Tibial artery (tissue), 4 donors: ENCODE measurements around the gene ELOA.

Source experiments
- DNase-seq, 2 donors: peaks; one replicate each; pipeline ENCODE4 v3.0.0-alpha.2; 2019
- H3K27ac ChIP-seq, 2 donors: fragments of 200-600 bp; sonication (generic) in 1 of 2; 1 replicate in 1 of 2; 2 replicates in 1 of 2; pipeline ENCODE4 v1.5.1; 2018 to 2019; ENCODE audit warnings: mild to moderate bottlenecking in 1 of 2
- H3K27me3 ChIP-seq, 2 donors: fragments of 200-600 bp; sonication (generic) in 1 of 2; one replicate each; pipeline versions ENCODE4 v1.5.1 to v1.6.0; 2016 to 2019
- H3K36me3 ChIP-seq, 3 donors: fragments of 200-600 bp; sonication (generic) in 2 of 3; one replicate each; pipeline ENCODE4 v1.5.1; 2016 to 2019; ENCODE audit warnings: mild to moderate bottlenecking in 2 of 3
- H3K4me1 ChIP-seq, 4 donors: fragments of 200-600 bp; sonication (generic) in 2 of 4; 1 replicate in 3 of 4; 2 replicates in 1 of 4; pipeline ENCODE4 v1.5.1; 2016 to 2019
- H3K4me3 ChIP-seq, 2 donors: fragments of 200-600 bp; sonication (generic) in 1 of 2; 1 replicate in 1 of 2; 2 replicates in 1 of 2; pipeline ENCODE4 v1.5.1; 2018 to 2019; ENCODE audit warnings: mild to moderate bottlenecking in 2 of 2
- H3K9me3 ChIP-seq, 3 donors: fragments of 200-600 bp; sonication (generic) in 1 of 3; one replicate each; pipeline ENCODE4 v1.5.1; 2016 to 2019
- intact Hi-C: fragments of 100-400 bp; cut with DNase I; formaldehyde crosslinking; loops from one replicate; pipeline ENCODE4 v1.15.0; 2023; ENCODE audit warnings: low total_unique reads
- TF ChIP-seq, protein P1 (sequence below), 2 experiments: fragments of 200-600 bp in 1 of 2; fragments of 450-650 bp in 1 of 2; IDR thresholded peaks; one replicate each; pipeline ENCODE4 v1.5.1; 2017 to 2019; ENCODE audit warnings: antibody characterized with exemption in 2 of 2, mild to moderate bottlenecking in 1 of 2, moderate library complexity in 1 of 2

ELOA gene, protein sequence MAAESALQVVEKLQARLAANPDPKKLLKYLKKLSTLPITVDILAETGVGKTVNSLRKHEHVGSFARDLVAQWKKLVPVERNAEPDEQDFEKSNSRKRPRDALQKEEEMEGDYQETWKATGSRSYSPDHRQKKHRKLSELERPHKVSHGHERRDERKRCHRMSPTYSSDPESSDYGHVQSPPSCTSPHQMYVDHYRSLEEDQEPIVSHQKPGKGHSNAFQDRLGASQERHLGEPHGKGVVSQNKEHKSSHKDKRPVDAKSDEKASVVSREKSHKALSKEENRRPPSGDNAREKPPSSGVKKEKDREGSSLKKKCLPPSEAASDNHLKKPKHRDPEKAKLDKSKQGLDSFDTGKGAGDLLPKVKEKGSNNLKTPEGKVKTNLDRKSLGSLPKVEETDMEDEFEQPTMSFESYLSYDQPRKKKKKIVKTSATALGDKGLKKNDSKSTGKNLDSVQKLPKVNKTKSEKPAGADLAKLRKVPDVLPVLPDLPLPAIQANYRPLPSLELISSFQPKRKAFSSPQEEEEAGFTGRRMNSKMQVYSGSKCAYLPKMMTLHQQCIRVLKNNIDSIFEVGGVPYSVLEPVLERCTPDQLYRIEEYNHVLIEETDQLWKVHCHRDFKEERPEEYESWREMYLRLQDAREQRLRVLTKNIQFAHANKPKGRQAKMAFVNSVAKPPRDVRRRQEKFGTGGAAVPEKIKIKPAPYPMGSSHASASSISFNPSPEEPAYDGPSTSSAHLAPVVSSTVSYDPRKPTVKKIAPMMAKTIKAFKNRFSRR

DNA sequence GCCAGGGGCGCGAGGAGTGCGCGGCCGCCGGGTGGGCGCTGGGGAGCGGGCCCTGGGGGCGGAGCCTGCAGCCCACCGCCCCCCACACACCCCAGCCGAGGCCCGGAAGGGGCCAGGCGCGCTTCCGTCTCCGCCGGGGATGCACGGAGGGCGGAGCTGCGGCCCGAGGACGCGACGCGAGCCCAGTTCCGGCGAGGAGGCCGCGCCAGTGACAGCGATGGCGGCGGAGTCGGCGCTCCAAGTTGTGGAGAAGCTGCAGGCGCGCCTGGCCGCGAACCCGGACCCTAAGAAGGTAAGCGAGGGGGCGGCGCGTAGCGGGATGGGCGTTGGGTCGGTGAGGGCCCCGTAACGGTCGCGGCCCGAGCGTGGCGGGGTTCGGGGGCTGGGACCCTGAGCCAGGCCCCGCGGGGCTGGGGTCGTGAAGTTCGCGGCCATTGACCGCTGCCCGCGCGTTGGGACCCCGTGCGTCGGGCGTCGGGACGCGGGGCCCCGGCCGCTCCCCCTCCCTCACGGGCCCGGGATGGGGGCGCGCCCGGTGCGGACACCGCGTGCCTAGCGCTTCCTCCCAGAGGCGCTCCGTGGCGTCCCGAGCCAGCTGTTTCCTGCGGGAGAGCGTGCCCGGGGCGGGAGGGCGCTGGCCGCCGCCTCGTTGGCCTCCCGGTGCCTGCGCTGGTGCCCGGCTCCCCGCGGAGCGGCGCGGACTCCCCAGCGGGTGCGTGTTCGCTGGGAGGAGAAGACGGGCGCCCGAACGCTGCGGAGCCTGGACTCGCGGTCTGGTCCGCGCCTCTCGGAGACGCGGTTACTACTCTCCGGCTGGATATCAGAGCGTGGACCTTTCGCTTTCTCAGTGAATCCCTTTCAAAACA lies at the start of gene ELOA:
TSS of gene ELOA (plus strand) at position 185 of the 866 bp plus-strand sequence. CDS start at position 218, 33 bp downstream.
- H3K4me3 ChIP-seq, result peak within 1 kb of the TSS; percentile 94 to 98
- H3K27me3 ChIP-seq, result no peaks in the 10 kb centered on the region
- no peaks in the 10 kb centered on the region for H3K9me3 ChIP-seq
- intact Hi-C loops, result no loop called here
- peaks cover 0 to 41% (median 21%) of the 10 kb centered on the region in 4 donors for H3K4me1 ChIP-seq
- DNase-seq, result peak; percentile 60 to 85
- TF ChIP-seq, protein P1, sequence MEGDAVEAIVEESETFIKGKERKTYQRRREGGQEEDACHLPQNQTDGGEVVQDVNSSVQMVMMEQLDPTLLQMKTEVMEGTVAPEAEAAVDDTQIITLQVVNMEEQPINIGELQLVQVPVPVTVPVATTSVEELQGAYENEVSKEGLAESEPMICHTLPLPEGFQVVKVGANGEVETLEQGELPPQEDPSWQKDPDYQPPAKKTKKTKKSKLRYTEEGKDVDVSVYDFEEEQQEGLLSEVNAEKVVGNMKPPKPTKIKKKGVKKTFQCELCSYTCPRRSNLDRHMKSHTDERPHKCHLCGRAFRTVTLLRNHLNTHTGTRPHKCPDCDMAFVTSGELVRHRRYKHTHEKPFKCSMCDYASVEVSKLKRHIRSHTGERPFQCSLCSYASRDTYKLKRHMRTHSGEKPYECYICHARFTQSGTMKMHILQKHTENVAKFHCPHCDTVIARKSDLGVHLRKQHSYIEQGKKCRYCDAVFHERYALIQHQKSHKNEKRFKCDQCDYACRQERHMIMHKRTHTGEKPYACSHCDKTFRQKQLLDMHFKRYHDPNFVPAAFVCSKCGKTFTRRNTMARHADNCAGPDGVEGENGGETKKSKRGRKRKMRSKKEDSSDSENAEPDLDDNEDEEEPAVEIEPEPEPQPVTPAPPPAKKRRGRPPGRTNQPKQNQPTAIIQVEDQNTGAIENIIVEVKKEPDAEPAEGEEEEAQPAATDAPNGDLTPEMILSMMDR (IDR thresholded peaks at IDR 0.05), result no peak
- H3K27ac ChIP-seq, result peak within 1 kb of the TSS; percentile 95
- no peaks in the 10 kb centered on the region for H3K36me3 ChIP-seq

DNA sequence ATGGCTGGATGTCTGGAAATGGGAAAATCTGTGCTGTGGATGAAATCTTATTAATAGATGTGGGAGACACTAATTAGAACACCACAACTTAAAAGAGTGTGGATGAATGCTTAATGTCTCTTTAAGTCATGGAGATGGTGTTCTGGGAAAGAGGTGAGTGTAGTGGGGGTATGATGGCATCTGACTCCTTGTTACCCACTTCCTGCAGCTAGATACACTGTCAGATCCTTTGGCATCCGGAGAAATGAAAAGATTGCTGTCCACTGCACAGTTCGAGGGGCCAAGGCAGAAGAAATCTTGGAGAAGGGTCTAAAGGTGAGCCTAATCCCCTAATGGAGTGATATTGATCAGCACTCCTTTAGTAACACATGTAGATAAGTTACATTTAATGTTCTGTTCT lies 49.7 kb upstream of the ELOA start:
- no peaks in the 10 kb centered on the region for H3K27me3 ChIP-seq
- peaks cover 0 to 45% (median 31%) of the 10 kb centered on the region in 4 donors for H3K4me1 ChIP-seq
- DNase-seq, result no peak
- H3K27ac ChIP-seq, result no peak overlapping the region
- no peaks in the 10 kb centered on the region for H3K9me3 ChIP-seq
- TF ChIP-seq, protein P1 (IDR thresholded peaks at IDR 0.05), result no peak
- intact Hi-C loops, result no loop called here
- peak overlapping the region in 1 of 2 donors; percentile 86 for H3K4me3 ChIP-seq
- H3K36me3 ChIP-seq, result peaks cover 52 to 58% (median 53%) of the 10 kb centered on the region in 3 donors

DNA sequence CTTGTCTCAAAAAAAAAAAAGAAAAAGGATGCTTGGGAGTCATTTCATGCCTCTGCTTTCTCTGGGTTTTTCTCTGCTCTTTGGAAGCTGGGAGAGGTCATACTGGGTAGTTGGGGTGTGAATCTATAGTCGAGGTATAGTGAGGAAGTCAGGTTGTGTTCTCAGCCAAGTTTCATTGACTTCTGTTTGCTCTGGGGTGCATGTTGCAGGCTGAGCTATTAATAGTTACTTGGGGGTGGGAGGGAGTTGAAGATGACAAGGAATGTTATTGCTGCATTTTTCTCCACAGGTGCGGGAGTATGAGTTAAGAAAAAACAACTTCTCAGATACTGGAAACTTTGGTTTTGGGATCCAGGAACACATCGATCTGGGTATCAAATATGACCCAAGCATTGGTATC lies 48.9 kb upstream of the ELOA start:
- TF ChIP-seq, protein P1 (IDR thresholded peaks at IDR 0.05), result no peak
- peaks cover 54 to 66% (median 59%) of the 10 kb centered on the region in 3 donors for H3K36me3 ChIP-seq

DNA sequence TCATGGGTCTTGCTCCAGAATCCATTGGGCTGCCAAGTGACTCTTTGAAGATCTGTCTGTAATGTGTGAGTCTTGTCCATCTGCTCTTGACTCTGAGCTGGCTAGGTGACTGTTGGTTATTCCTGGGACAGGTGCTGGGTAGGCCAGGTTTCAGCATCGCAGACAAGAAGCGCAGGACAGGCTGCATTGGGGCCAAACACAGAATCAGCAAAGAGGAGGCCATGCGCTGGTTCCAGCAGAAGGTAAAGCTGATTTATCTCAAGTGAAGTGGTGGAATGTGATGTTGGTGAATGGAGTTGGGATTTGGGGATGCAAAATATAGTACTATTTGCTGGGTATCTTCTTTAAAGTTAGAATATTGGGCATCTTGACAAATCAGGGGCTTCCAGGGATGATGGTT lies 47.6 kb upstream of the ELOA start:
- Histone ChIP-seq H3K9me3 (no peaks in the 10 kb centered on the region), H3K27me3 (no peaks in the 10 kb centered on the region), H3K4me3 (no peak overlapping the region), H3K36me3 (peaks cover 67 to 79% (median 72%) of the 10 kb centered on the region in 3 donors), H3K4me1 (peaks cover 0 to 45% (median 35%) of the 10 kb centered on the region in 4 donors), H3K27ac (no peak overlapping the region)
- intact Hi-C loops, result no loop called here
- TF ChIP-seq, protein P1 (IDR thresholded peaks at IDR 0.05), result no peak
- no peak for DNase-seq

More for the DNA sequence above, 48.9 kb upstream of the ELOA start:
- Histone ChIP-seq H3K9me3 (no peaks in the 10 kb centered on the region), H3K4me3 (no peak overlapping the region), H3K4me1 (peaks cover 0 to 45% (median 33%) of the 10 kb centered on the region in 4 donors), H3K27me3 (no peaks in the 10 kb centered on the region), H3K27ac (no peak overlapping the region)
- intact Hi-C loops, result no loop called here
- no peak for DNase-seq
